CD4-positive, alpha-beta T cell treated with Interferon gamma for 1 hour (primary cell): ENCODE data around the gene ZNF419.

Experiments
- DNase-seq: peaks from one replicate; pipeline ENCODE4 v3.0.0-alpha.2; 2020

The ZNF419 gene

GRCh38 chr19:57537953-57538547 is 50.5 kb downstream of the ZNF419 start:
- no peak for DNase-seq
